ENCODE data around the gene GABBR2.

Gene GABBR2

DNA sequence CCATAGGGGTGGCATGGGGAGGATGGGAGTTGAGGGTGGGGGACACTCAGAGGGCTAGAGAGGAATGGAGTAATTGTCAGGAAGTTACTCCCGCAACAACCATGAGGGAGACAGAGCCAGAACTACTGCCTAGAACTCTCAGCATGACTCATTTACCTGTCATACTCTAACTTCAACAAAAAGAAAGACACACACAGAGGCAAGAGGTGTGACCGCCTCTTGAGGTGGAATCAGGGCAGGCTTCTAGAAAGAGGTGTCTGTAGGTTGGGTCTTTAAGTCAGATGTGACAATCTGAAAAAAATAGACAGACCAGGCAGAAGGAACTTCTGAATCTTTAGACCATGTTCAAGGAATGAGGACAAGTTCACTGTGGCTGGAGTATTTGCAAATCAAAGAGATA is 73.4 kb downstream of the GABBR2 start:
- TF ChIP-seq, protein P1, sequence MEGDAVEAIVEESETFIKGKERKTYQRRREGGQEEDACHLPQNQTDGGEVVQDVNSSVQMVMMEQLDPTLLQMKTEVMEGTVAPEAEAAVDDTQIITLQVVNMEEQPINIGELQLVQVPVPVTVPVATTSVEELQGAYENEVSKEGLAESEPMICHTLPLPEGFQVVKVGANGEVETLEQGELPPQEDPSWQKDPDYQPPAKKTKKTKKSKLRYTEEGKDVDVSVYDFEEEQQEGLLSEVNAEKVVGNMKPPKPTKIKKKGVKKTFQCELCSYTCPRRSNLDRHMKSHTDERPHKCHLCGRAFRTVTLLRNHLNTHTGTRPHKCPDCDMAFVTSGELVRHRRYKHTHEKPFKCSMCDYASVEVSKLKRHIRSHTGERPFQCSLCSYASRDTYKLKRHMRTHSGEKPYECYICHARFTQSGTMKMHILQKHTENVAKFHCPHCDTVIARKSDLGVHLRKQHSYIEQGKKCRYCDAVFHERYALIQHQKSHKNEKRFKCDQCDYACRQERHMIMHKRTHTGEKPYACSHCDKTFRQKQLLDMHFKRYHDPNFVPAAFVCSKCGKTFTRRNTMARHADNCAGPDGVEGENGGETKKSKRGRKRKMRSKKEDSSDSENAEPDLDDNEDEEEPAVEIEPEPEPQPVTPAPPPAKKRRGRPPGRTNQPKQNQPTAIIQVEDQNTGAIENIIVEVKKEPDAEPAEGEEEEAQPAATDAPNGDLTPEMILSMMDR (IDR thresholded peaks at IDR 0.05; ENCODE audit: borderline replicate concordance, insufficient read depth, low read depth, low read length) = no peak
- no peak overlapping the region for H3K4me3 ChIP-seq (ENCODE audit: low read depth, low read length)

DNA sequence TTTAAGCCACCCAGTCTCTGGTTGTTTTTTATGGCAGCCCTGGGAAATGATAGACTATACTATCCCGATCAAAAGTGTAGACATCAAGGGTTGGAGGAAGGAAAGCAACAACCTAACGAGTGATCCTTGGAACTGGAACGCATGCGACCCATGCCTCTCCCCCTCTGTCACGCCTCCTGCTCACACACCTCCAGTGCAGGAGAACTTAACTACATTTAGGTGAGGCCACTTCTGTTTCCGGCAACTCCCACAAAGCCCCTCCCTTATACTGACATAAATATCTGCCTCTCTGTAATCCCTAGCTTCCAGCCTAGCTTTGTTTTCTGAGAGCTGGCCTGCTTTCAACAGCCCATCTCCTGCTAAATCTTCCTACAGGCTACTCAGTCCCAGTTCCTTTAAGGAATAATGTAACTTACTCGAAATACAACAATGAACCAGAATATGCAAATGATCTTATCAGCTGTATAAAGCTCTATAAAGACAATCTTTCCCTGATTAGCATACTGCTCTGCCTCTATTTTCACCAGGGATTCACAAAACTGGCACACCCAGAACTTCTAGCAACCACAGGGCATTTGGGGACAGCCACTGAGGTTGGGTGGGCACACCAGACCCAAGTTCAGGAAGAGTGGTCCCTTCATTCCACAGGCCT is 73.9 kb downstream of the GABBR2 start:
- TF ChIP-seq, protein P1 (IDR thresholded peaks at IDR 0.05; ENCODE audit: borderline replicate concordance, insufficient read depth, low read depth, low read length) = no peak
- no peak overlapping the region for H3K4me3 ChIP-seq (ENCODE audit: low read depth, low read length)

DNA sequence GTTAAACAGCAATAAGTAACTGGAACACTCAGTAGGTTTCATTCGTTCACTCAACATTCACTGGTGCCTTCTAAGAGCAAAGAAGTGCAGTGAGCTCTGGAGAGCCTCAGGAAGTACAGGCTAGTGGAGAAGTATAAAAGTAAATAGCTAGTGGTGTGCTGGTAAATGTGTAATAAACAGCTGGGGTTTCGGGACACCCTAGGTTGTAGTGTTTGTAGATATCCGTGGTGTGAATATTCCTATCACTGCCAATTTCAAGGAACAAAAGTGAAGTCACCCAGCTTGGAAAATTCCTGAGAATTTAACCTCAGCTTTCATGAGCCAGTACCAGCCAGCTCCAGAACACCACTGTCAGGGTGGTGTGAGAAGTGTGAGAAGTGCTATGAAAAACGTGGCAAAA is 75.9 kb downstream of the GABBR2 start:
- TF ChIP-seq, protein P1 (IDR thresholded peaks at IDR 0.05; ENCODE audit: borderline replicate concordance, insufficient read depth, low read depth, low read length) = no peak
- H3K4me3 ChIP-seq (ENCODE audit: low read depth, low read length) = no peak overlapping the region

DNA sequence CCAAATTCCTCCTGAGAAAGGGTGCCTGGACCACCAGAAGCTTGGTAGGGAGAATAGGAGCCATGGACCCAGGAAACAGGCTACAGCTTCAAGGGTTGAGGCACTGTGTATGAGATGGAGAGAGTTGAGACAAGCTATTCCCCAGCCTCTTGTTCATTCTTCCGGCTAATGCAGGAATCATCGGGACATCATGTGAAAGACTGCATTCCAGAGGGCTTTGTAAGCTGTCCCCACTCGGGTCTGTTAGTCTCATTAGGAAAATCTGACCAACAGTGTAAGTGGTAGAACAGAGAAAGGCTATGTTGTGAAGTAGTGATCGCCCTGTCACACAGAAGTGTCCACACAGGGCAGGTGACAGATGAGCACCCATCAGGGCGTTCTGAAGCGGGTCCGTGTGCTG is 81.4 kb downstream of the GABBR2 start:
- TF ChIP-seq, protein P1 (IDR thresholded peaks at IDR 0.05; ENCODE audit: borderline replicate concordance, insufficient read depth, low read depth, low read length) = no peak
- H3K4me3 ChIP-seq (ENCODE audit: low read depth, low read length) = no peak overlapping the region

GRCh38 chr9:98625728-98626127 is 83.0 kb downstream of the GABBR2 start:
- TF ChIP-seq, protein P1 (IDR thresholded peaks at IDR 0.05; ENCODE audit: borderline replicate concordance, insufficient read depth, low read depth, low read length) = no peak
- no peak overlapping the region for H3K4me3 ChIP-seq (ENCODE audit: low read depth, low read length)

DNA sequence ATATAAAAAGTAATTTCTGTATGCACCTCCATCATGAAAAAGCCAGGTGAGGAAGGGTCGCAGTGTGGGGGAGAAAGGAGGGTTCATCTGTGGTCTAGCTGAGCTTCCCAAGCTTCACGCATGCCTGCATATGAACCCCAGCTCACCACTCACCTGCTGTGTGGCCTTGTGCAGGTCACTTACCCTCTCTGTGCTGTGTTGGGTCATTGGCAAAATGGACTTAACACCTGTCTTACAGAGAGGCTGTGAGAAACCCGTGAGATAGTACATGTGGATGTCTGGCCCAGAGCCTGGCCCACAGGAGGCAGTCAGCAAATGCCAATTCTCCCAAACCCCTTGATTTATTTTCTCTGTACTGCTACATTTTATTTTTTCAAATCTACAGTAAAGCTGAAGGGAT is 88.9 kb downstream of the GABBR2 start:
- TF ChIP-seq, protein P1 (IDR thresholded peaks at IDR 0.05; ENCODE audit: borderline replicate concordance, insufficient read depth, low read depth, low read length) = no peak
- no peak overlapping the region for H3K4me3 ChIP-seq (ENCODE audit: low read depth, low read length)

GRCh38 chr9:98615633-98616032 is 93.1 kb downstream of the GABBR2 start:
- TF ChIP-seq, protein P1 (IDR thresholded peaks at IDR 0.05; ENCODE audit: borderline replicate concordance, insufficient read depth, low read depth, low read length) = no peak
- H3K4me3 ChIP-seq (ENCODE audit: low read depth, low read length) = no peak overlapping the region

Data from GM12875 (cell line).